ENCODE measurements around the gene TIAM1.

TIAM1 gene

GRCh38 chr21:31352836-31353235 lies 8.8 kb upstream of the TIAM1 start:
- no peak for TF ChIP-seq CTCF (conservative IDR thresholded peaks at IDR 0.05)
- no peak overlapping the region for H3K27ac ChIP-seq

GRCh38 chr21:31351960-31352359 lies 7.9 kb upstream of the TIAM1 start:
- no peak for TF ChIP-seq CTCF (conservative IDR thresholded peaks at IDR 0.05)
- H3K27ac ChIP-seq, result no peak overlapping the region

GRCh38 chr21:31351438-31351837 lies 7.4 kb upstream of the TIAM1 start:
- TF ChIP-seq CTCF (conservative IDR thresholded peaks at IDR 0.05), result no peak
- no peak overlapping the region for H3K27ac ChIP-seq

- no peak overlapping the region for H3K27ac ChIP-seq
- no peak for TF ChIP-seq CTCF (conservative IDR thresholded peaks at IDR 0.05)
These were observed 5.1 kb upstream of the TIAM1 start for GRCh38 chr21:31349208-31349607.

GRCh38 chr21:31348188-31348587 lies 4.1 kb upstream of the TIAM1 start:
- peak overlapping the region; percentile 1; the same call in 1 of the 2 replicates for H3K27ac ChIP-seq
- no peak for TF ChIP-seq CTCF (conservative IDR thresholded peaks at IDR 0.05)

- H3K27ac ChIP-seq, result peak overlapping the region; percentile 1; the same call in 1 of the 2 replicates
- TF ChIP-seq CTCF (conservative IDR thresholded peaks at IDR 0.05), result peak; percentile 95
These were observed 3.5 kb upstream of the TIAM1 start for GRCh38 chr21:31347435-31348032.

GRCh38 chr21:31346256-31346821 lies 2.3 kb upstream of the TIAM1 start:
- TF ChIP-seq CTCF (conservative IDR thresholded peaks at IDR 0.05), result no peak
- H3K27ac ChIP-seq, result no peak overlapping the region

Measured in VCaP (cell line).